Left lung (tissue), 10 donors: ENCODE results near the gene CTSL. TPM values are rescaled to one million over a fixed set of nuclear protein-coding genes. Genes with fewer than 3 reads are reported as not detected.
A peak's percentile ranks its signal among the peaks of the same experiment; 100 is the strongest.

Experiments
- ATAC-seq: fragments of 200-7000 bp; cut with Tn5 transposase; one replicate; pipeline ENCODE4 v1.9.1; 2020; ENCODE audit warnings: moderate library complexity
- DNase-seq, 4 donors: peaks; one replicate each; pipeline ENCODE4 v3.0.0-alpha.2; 2013 to 2020
- H3K27ac ChIP-seq, 2 donors: fragments of 200-600 bp; sonication (generic) in 1 of 2; one replicate each; pipeline versions ENCODE4 v1.5.0 to v1.8.0; 2020 to 2021
- H3K27me3 ChIP-seq, 2 donors: fragments of 200-600 bp; sonication (generic) in 1 of 2; one replicate each; pipeline versions ENCODE4 v1.5.0 to v1.8.0; 2020 to 2021
- H3K36me3 ChIP-seq, 2 donors: fragments of 200-600 bp; sonication (generic) in 1 of 2; one replicate each; pipeline versions ENCODE4 v1.5.0 to v1.8.0; 2020 to 2021
- H3K4me1 ChIP-seq, 2 donors: fragments of 200-600 bp; one replicate each; pipeline ENCODE4 v1.8.0; 2021
- H3K4me3 ChIP-seq, 2 donors: fragments of 200-600 bp; sonication (generic) in 1 of 2; one replicate each; pipeline versions ENCODE4 v1.5.0 to v1.8.0; 2020 to 2021; ENCODE audit warnings: mild to moderate bottlenecking in 1 of 2
- H3K9me3 ChIP-seq, 2 donors: fragments of 200-600 bp; sonication (generic) in 1 of 2; one replicate each; pipeline versions ENCODE4 v1.5.0 to v1.8.0; 2020 to 2021
- intact Hi-C, 2 donors: fragments of 100-400 bp; cut with DNase I; formaldehyde crosslinking; loops; one replicate each; pipeline versions ENCODE4 v1.11.2 to v1.14.2; 2022
- polyA plus RNA-seq, 6 donors: library from polyadenylated mRNA; unstranded; fragments of 120-200 nt; gene quantifications; one replicate each; pipeline ENCODE4 v1.2.1, GENCODE V29; 2013; ENCODE audit not compliant: insufficient read length in 6 of 6
- total RNA-seq, 2 donors: library from RNA; stranded (reverse); fragmentation: NEBNext Ultra II Directional; extraction: Animal tissue kit (Norgen Biotek cat#: 25700); gene quantifications; one replicate each; pipeline ENCODE4 v1.2.1, GENCODE V29; 2021
- TF ChIP-seq, protein P1 (sequence below), 2 donors: fragments of 200-600 bp; sonication (generic) in 1 of 2; IDR thresholded peaks; one replicate each; pipeline versions ENCODE4 v1.5.0 to v1.8.0; 2021; ENCODE audit warnings: antibody characterized with exemption in 2 of 2
- donor health status: DM: no; HTN: yes; CAD: no.
- donor health status: DM: no; HTN: no; CAD: no.

Gene CTSL
- total and polyA plus RNA-seq, 8 donors: 69.6 to 565 (median 75.1) TPM

DNA sequence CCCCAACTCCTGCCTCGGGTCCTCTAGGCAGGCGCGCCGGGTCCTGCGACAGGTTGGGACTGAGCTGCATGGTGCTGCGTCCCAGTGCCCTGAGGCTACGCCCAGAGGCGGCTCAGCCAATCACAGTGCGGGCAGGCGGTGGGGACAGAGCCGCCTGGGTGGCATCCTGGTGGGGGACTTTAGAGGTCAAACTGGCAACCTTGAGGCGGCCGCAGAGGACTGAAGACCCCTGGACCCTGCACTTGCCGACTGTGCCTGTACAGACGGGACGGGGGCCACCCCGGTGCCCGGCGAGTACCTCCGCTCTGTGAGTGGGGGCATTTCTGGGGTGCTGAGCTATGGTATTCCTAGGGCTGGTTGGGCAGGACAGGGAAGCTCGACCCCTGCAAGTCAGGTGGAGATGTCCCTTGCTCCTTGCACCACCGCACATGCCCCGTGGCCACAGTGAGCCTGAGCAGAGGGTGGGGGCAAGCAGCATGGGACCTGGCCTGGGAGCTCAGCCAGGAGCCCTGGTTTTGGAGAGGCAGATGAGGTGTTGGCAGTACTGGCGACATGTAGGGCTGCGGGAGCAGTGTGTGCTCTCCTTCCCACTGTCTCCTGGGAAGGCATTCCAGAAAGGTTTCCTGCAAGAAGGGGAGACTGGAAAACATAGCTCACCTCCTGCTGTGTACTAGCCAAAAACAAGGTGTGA lies 45.5 kb downstream of the CTSL start:
- Histone ChIP-seq H3K36me3 (no peaks in the 10 kb centered on the region), H3K27me3 (peaks cover 0 to 27% of the 10 kb centered on the region in 2 donors), H3K4me3 (no peak overlapping the region), H3K4me1 (no peaks in the 10 kb centered on the region), H3K27ac (no peak overlapping the region), H3K9me3 (no peaks in the 10 kb centered on the region)
- DNase-seq (peak in 1 of 4 donors; percentile 67), ATAC-seq (no peak)
- intact Hi-C loops: no loop called here
- TF ChIP-seq, protein P1, sequence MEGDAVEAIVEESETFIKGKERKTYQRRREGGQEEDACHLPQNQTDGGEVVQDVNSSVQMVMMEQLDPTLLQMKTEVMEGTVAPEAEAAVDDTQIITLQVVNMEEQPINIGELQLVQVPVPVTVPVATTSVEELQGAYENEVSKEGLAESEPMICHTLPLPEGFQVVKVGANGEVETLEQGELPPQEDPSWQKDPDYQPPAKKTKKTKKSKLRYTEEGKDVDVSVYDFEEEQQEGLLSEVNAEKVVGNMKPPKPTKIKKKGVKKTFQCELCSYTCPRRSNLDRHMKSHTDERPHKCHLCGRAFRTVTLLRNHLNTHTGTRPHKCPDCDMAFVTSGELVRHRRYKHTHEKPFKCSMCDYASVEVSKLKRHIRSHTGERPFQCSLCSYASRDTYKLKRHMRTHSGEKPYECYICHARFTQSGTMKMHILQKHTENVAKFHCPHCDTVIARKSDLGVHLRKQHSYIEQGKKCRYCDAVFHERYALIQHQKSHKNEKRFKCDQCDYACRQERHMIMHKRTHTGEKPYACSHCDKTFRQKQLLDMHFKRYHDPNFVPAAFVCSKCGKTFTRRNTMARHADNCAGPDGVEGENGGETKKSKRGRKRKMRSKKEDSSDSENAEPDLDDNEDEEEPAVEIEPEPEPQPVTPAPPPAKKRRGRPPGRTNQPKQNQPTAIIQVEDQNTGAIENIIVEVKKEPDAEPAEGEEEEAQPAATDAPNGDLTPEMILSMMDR (IDR thresholded peaks at IDR 0.05): no peak

- Histone ChIP-seq H3K4me3 (no peak overlapping the region), H3K9me3 (no peaks in the 10 kb centered on the region), H3K27ac (no peak overlapping the region), H3K36me3 (no peaks in the 10 kb centered on the region), H3K27me3 (peaks cover 0 to 4% of the 10 kb centered on the region in 2 donors), H3K4me1 (no peaks in the 10 kb centered on the region)
- TF ChIP-seq, protein P1 (IDR thresholded peaks at IDR 0.05): no peak
- no peak for DNase-seq
- intact Hi-C loops: no loop called here
- peak; percentile 38 for ATAC-seq
These were observed 50.8 kb downstream of the CTSL start for GRCh38 chr9:87776481-87777379.

- ATAC-seq: no peak
- intact Hi-C loops: no loop called here
These were observed 53.1 kb downstream of the CTSL start for GRCh38 chr9:87778996-87779395.

More at GRCh38 chr9:87778996-87779395, 53.1 kb downstream of the CTSL start:
- H3K4me3 ChIP-seq: no peak overlapping the region
- no peak for DNase-seq
- TF ChIP-seq, protein P1 (IDR thresholded peaks at IDR 0.05): no peak
- H3K27me3 ChIP-seq: no peaks in the 10 kb centered on the region
- no peak overlapping the region for H3K27ac ChIP-seq
- H3K36me3 ChIP-seq: no peaks in the 10 kb centered on the region
- H3K4me1 ChIP-seq: no peaks in the 10 kb centered on the region
- H3K9me3 ChIP-seq: no peaks in the 10 kb centered on the region

Other genes starting within 250 kb of the CTSL start
- 100 to 1,000 TPM in 1 of 2 donors, 10 to 100 TPM in 1; 78.2 to 123 TPM for gene DAPK1, start 228.3 kb upstream of the CTSL start, total RNA-seq
- 100 to 1,000 TPM; 208 to 242 (median 218) TPM for gene DAPK1, start 228.3 kb upstream of the CTSL start, polyA plus RNA-seq
- not detected for gene SPATA31E1, start 156.8 kb downstream of the CTSL start, total RNA-seq
- under 1 TPM in 1 of 6 donors, not detected in 5; 0.04 TPM for gene SPATA31E1, start 156.8 kb downstream of the CTSL start, polyA plus RNA-seq
- gene SPATA31C1, start 191.8 kb downstream of the CTSL start, total RNA-seq: not detected
- under 1 TPM in 2 of 6 donors, not detected in 4; 0.07 to 0.11 TPM for gene SPATA31C1, start 191.8 kb downstream of the CTSL start, polyA plus RNA-seq
- 1 to 10 TPM; 7.2 to 7.8 TPM for gene CDK20, start 248.4 kb downstream of the CTSL start, total RNA-seq
- gene CDK20, start 248.4 kb downstream of the CTSL start, polyA plus RNA-seq: 10 to 100 TPM; 12.8 to 19.3 (median 15.5) TPM